GM21367 (cell line): ENCODE measurements around the gene PSTPIP1.
A peak's percentile ranks its signal among the peaks of the same experiment; 100 is the strongest.

Experiments used
- ATAC-seq: cut with Tn5 transposase; IDR thresholded peaks from one replicate; pipeline ENCODE4 v1.9.1; 2021; ENCODE audit not compliant: unreplicated experiment

The PSTPIP1 gene

GRCh38 chr15:76978522-76979330 lies 16.2 kb upstream of the PSTPIP1 start:
- ATAC-seq: no peak

- no peak for ATAC-seq
These were observed 15.5 kb upstream of the PSTPIP1 start for GRCh38 chr15:76979331-76979925.

GRCh38 chr15:76979996-76980520 lies 14.9 kb upstream of the PSTPIP1 start:
- ATAC-seq: no peak

GRCh38 chr15:76982356-76982755 lies 12.6 kb upstream of the PSTPIP1 start:
- no peak for ATAC-seq

GRCh38 chr15:76982756-76983155 lies 12.2 kb upstream of the PSTPIP1 start:
- ATAC-seq: no peak

- ATAC-seq: no peak
These were observed 11.1 kb upstream of the PSTPIP1 start for GRCh38 chr15:76983590-76984375.

- ATAC-seq: no peak
These were observed 8.2 kb upstream of the PSTPIP1 start for GRCh38 chr15:76986743-76987142.

GRCh38 chr15:76987276-76987675 lies 7.7 kb upstream of the PSTPIP1 start:
- no peak for ATAC-seq

GRCh38 chr15:76987896-76988860 lies 6.7 kb upstream of the PSTPIP1 start:
- peak; percentile 66 for ATAC-seq

- ATAC-seq: no peak
These were observed 5.8 kb upstream of the PSTPIP1 start for GRCh38 chr15:76988867-76989780.

- ATAC-seq: no peak
These were observed 3.9 kb upstream of the PSTPIP1 start for GRCh38 chr15:76991048-76991447.

GRCh38 chr15:76991741-76992645 lies 2.9 kb upstream of the PSTPIP1 start:
- no peak for ATAC-seq

GRCh38 chr15:76993114-76993725 lies 1.7 kb upstream of the PSTPIP1 start:
- no peak for ATAC-seq

GRCh38 chr15:76994001-76994400 lies 925 bp upstream of the PSTPIP1 start:
- ATAC-seq: no peak

GRCh38 chr15:76994496-76994895 lies 430 bp upstream of the PSTPIP1 start:
- ATAC-seq: no peak

- ATAC-seq: no peak
These were observed 1.2 kb downstream of the PSTPIP1 start for GRCh38 chr15:76996076-76996525.

- no peak for ATAC-seq
These were observed 1.8 kb downstream of the PSTPIP1 start for GRCh38 chr15:76996526-76997401.
